Measurements from ENCODE around the gene VEPH1.

Gene VEPH1

DNA sequence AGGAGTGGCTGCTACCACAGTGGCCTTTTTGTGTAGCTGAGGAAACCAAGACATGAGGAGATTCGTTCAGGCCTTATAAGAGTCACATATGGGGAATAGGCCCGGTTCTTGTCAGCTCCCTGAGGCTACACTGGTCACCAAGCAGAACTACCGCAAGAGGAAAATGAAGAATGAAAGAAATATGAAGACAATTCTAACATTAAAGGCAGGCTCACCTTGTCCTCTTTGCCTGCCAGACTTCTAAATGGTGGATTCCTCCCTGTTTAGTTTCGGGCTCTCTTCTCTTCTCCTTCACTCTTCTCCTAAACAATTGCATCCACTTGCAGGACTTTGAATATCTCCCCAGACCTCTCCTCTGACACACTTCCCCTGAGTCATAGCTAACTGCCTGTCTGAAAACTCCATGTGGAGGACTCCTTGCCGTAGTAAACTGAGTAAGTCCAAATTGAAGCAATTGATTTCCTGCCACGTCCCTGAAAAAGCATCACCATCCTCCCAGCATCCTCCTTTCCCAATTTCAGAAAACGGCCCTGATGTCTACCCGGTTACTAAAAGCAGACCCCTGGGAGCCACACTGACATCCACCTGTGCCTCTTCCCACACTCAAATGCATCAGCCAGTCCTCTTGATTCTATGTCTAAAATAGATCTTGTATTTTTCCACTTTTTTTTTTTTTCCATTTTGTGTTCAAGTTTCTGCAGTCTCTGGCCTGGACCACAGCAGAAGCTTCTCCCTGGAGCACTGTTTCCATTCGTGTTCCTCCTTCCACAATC lies 30.3 kb upstream of the VEPH1 start:
- TF ChIP-seq, protein P1, sequence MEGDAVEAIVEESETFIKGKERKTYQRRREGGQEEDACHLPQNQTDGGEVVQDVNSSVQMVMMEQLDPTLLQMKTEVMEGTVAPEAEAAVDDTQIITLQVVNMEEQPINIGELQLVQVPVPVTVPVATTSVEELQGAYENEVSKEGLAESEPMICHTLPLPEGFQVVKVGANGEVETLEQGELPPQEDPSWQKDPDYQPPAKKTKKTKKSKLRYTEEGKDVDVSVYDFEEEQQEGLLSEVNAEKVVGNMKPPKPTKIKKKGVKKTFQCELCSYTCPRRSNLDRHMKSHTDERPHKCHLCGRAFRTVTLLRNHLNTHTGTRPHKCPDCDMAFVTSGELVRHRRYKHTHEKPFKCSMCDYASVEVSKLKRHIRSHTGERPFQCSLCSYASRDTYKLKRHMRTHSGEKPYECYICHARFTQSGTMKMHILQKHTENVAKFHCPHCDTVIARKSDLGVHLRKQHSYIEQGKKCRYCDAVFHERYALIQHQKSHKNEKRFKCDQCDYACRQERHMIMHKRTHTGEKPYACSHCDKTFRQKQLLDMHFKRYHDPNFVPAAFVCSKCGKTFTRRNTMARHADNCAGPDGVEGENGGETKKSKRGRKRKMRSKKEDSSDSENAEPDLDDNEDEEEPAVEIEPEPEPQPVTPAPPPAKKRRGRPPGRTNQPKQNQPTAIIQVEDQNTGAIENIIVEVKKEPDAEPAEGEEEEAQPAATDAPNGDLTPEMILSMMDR (IDR thresholded peaks at IDR 0.05; ENCODE audit: unreplicated experiment in 3 of 3): no peak
- Mint-ChIP-seq H3K36me3 (ENCODE audit: low read depth) (no peaks in the 10 kb centered on the region), H3K27ac (no peak overlapping the region), H3K9me3 (peaks cover 3% of the 10 kb centered on the region), H3K27me3 (ENCODE audit: low read depth) (no peaks in the 10 kb centered on the region), H3K4me3 (no peak overlapping the region), H3K4me1 (peaks cover 1% of the 10 kb centered on the region)

DNA sequence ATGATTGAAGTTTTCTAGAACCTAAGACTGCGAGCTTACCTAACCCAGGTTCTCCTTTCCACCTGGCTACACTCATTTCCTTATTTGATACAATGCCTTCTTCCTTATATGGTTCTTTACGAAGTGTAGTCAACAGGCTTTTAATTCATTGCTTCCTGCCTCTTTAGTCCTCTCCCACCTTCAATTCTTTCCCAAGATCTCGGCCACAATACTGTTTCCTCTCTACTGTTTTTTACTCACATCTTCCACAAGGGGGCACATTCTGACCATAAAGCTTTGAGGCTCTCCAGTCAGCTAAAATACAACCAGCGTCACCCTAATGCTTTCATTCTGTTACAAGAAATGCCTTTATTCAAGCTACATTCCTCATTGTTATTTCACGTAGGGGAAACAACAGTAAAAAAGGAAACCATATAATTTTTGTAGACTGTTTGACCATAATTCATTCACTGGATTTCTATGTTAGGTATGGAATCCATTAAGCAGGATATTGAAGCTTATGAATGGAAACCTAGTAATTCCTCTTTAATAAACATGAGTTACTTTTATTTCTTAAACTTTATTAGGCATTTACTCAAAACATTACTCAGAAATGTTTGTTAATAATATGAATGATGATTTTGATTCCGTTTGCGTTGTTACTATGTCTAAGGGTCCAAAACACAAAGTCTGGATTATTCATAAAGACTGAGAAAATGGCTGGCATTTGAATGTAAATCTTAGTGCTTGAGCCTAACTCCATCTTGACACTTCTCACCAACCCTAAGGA lies 29.5 kb upstream of the VEPH1 start:
- H3K27ac Mint-ChIP-seq: no peak overlapping the region
- no peaks in the 10 kb centered on the region for H3K27me3 Mint-ChIP-seq (ENCODE audit: low read depth)
- no peak overlapping the region for H3K4me3 Mint-ChIP-seq
- H3K4me1 Mint-ChIP-seq: peaks cover 9% of the 10 kb centered on the region
- no peaks in the 10 kb centered on the region for H3K36me3 Mint-ChIP-seq (ENCODE audit: low read depth)
- H3K9me3 Mint-ChIP-seq: peaks cover 3% of the 10 kb centered on the region
- TF ChIP-seq, protein P1 (IDR thresholded peaks at IDR 0.05; ENCODE audit: unreplicated experiment in 3 of 3): peak; percentile 76 to 80 (median 79)

DNA sequence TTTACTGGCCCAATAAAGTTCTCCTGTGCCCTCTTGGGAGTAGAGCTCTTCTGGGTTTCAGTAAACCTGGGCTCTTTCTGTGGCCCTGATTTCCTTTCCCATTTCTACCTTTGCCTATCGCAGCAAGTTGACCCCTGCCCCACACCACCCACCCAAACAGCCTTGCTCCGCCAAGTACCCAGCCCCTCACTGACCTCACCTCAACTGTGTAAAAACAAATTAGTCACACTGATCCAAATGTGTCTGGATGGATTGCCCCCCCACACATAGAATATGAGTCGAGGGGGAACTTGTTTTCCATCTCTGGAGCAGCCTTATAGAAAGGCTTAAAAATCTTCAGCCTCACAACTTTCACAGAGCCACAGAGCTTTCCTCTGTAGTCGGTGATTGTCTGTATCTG lies 28.6 kb upstream of the VEPH1 start:
- no peaks in the 10 kb centered on the region for H3K36me3 Mint-ChIP-seq (ENCODE audit: low read depth)
- TF ChIP-seq, protein P1 (IDR thresholded peaks at IDR 0.05; ENCODE audit: unreplicated experiment in 3 of 3): no peak
- no peaks in the 10 kb centered on the region for H3K27me3 Mint-ChIP-seq (ENCODE audit: low read depth)
- no peak overlapping the region for H3K4me3 Mint-ChIP-seq
- peak overlapping the region in 1 of 3 experiments; percentile 38 for H3K27ac Mint-ChIP-seq
- H3K4me1 Mint-ChIP-seq: peaks cover 12% of the 10 kb centered on the region
- peaks cover 2% of the 10 kb centered on the region for H3K9me3 Mint-ChIP-seq

DNA sequence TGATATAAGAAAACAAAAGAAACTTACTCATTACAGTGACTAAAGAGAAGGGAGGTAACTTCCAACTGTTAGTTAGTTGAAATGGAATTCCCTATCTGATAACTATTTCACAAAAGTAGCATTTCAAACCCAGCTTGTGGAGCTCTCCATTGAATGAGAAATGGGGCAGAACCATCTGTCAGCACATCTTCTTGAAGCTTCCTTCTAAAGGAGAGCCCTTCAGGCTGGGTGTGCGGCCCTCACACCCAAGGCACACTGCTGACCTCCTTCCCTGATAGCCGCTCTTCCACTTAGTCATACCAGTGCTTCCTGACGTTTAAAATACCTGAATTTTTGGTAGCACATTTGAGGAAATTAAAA lies 28.1 kb upstream of the VEPH1 start:
- Mint-ChIP-seq H3K4me1 (peaks cover 12% of the 10 kb centered on the region), H3K36me3 (ENCODE audit: low read depth) (no peaks in the 10 kb centered on the region), H3K27ac (no peak overlapping the region), H3K9me3 (no peaks in the 10 kb centered on the region), H3K27me3 (ENCODE audit: low read depth) (no peaks in the 10 kb centered on the region), H3K4me3 (no peak overlapping the region)
- TF ChIP-seq, protein P1 (IDR thresholded peaks at IDR 0.05; ENCODE audit: unreplicated experiment in 3 of 3): no peak

DNA sequence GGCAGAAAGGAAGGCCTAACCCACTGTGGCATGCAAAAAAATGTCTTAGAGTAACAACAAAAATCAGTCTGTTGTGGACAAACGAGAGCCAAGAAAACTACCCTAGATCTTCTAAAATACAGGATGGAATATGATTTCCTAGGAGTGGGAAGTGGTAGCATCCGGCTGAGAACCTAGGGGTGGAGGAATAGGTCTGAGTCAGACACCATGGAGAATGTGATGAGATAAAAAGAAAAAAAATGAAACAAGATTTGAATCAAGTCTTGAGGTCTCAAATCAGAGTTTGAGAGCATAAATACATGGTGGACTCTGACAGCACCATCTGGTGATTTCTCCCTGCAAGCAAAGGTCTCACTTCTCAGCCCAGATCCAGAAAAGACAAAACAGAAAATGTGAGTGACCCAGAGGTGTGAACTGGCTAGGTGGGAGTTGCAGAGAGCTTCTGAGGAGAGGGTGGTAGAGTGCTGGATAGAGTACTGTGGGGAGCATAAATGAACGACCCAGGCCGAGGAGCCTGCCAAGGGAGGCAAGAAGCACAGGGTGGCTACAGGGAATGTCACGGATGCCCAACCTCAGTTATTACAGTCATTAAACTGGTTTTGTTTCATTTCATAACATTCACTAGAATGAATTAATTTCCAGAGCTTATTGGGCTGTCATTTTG lies 27.6 kb upstream of the VEPH1 start:
- peaks cover 12% of the 10 kb centered on the region for H3K4me1 Mint-ChIP-seq
- no peaks in the 10 kb centered on the region for H3K9me3 Mint-ChIP-seq
- no peaks in the 10 kb centered on the region for H3K36me3 Mint-ChIP-seq (ENCODE audit: low read depth)
- H3K27ac Mint-ChIP-seq: peak overlapping the region in 2 of 3 experiments; percentile 4 to 30
- no peak overlapping the region for H3K4me3 Mint-ChIP-seq
- H3K27me3 Mint-ChIP-seq (ENCODE audit: low read depth): no peaks in the 10 kb centered on the region
- TF ChIP-seq, protein P1 (IDR thresholded peaks at IDR 0.05; ENCODE audit: unreplicated experiment in 3 of 3): no peak

All from nephron (organoid).